Right ventricle myocardium superior (tissue), 1 donor: ENCODE measurements around the gene NUP62. TPM values are rescaled to one million over a fixed set of nuclear protein-coding genes. Genes with fewer than 3 reads are reported as not detected.
"Not testable (repeated sequence)": the region's sequence is repeated elsewhere in the genome, so short reads cannot be mapped to it uniquely, and the experiment has no call there.

ENCODE experiments used
- ATAC-seq: fragments of 200-7000 bp; cut with Tn5 transposase; one replicate; pipeline ENCODE4 v1.9.1; 2020; ENCODE audit warnings: mild to moderate bottlenecking; ENCODE audit not compliant: poor library complexity
- DNase-seq: peaks from one replicate; pipeline ENCODE4 v3.0.0-alpha.2; 2020
- intact Hi-C: fragments of 100-400 bp; cut with DNase I; formaldehyde crosslinking; loops from one replicate; pipeline ENCODE4 v1.11.2; 2022
- total RNA-seq: library from RNA; stranded (reverse); fragmentation: NEBNext Ultra II Directional; extraction: Animal tissue kit (Norgen Biotek cat#: 25700); gene quantifications from one replicate; pipeline ENCODE4 v1.2.1, GENCODE V29; 2021
- donor health status: DM: no; HTN: yes; CAD: no; lungs with severe emphysema.

NUP62 gene
- total RNA-seq, 1 donor from 2014 or later: 28.2 TPM

DNA sequence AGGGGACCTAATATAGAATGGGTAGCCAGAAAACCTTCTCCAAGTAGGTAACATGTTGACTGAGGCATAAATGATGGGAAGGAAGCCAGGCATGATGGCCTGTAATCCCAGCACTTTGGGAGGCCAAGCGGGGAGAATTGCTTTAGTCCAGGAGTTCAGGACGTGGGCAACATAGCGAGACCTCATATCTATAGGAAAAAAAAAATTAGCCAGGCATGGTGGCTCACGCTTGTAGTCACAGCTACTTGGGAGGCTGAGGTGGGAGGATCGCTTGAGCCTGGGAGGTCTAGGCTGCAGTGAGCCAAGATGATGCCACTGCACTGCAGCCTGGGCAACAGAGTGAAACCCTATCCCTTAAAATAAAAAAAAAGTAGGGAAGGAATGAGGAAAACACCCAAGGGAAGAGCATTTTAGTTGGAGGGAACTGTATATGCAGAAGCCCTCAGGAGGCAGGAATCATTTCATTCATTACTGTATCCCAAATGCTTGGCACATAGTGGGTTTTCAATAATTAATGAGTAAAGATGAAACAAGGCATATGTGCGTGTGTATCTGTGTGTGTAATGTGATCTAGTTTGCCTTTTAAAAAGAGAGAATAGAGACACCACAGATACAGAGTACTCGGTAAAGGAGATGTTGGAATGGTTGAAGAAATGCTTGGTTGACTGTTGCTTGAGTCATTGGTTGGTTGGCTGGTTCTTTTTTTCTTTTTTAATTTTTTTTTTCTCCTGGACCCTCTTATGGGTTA lies 2.2 kb upstream of the NUP62 start:
- intact Hi-C loops: no loop called here
- ATAC-seq (no peak), DNase-seq (no peak)

GRCh38 chr19:49930483-49931011 lies 1.2 kb upstream of the NUP62 start:
- intact Hi-C loops: no loop called here
- ATAC-seq (no peak), DNase-seq (peak; percentile 55)

DNA sequence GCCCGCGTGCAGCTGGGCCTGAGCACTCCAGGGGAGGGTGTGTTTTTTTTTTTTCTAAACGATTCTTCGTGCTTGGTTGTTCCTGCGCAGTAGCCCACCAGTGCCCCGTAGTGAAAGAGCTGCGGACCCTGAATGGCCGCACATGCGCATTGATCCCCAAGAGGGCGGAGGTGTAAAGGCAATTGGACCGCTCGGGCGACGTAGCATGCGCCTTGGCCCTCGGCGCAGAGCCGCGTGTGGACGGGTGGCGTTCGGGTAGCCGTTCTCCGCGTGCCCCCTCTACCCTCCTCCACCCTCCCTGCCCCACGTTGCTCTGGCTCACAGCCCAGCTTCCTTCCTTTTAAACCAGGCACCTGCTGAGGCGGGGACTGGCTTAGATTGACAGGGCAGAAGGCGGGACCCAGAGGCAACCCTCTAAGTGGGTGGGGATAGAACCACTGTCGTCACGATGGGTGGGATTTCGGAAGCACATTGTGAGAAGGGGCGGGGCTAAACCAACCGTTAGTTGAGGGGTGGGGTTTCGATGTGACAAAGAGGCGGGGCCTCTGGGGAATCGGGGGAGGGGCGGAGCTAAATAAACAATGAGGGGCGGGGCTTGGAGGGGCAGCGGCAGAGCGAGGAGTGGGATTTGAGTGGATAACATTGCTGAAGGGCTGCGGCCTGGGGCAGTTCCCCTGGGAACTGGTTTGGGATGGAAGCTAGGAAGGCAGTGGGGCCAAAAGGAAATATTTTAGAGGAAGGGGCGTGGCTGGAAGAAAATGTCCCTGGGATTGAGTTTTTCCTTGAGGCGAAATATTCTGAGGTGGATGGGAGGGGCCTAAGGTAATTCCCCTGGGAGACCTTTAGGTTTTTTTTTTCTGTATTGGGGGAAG lies 543 bp upstream of the NUP62 start:
- peak; percentile 92 for ATAC-seq
- DNase-seq: peak; percentile 94
- intact Hi-C loops: no loop called here

GRCh38 chr19:49927526-49928264 lies 1.6 kb downstream of the NUP62 start:
- ATAC-seq (no peak), DNase-seq (no peak)
- intact Hi-C loops: no loop called here

DNA sequence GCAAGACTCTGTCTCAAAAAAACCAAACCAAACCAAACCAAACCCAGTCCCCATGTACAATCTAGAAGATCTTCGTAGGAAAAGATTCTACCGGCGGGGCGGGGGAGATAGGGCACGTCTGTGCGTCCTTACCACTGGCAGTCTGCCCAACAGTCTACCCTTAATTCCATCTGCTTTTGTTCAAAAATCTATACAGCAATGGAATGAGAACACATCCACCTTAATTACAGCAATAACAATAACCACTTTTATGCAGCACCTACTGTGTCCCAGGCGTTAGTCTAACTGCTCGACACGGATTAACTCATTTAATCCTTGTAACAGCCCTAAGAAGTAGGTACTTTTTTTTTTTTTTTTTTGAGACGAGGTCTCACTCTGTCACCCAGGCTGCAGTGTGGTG lies 2.8 kb downstream of the NUP62 start:
- DNase-seq (no peak), ATAC-seq (no peak)
- intact Hi-C loops: no loop called here

- ATAC-seq (no peak), DNase-seq (no peak)
- intact Hi-C loops: no loop called here
These were observed 3.8 kb downstream of the NUP62 start for GRCh38 chr19:49925486-49925885.

DNA sequence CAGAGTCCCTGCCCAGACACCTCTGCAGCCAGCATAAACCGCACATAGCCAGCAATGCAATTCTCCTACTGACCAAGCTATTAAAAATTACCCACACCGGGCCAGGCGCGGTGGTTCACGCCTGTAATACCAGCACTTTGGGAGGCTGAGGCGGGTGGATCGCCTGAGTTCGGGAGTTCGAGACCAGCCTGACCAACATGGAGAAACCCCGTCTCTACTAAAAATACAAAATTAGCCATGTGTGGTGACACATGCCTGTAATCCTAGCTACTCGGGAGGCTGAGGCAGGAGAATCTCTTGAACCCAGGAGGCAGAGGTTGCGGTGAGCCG lies 4.5 kb downstream of the NUP62 start:
- DNase-seq, intact Hi-C loops, ATAC-seq: not testable (repeated sequence)

GRCh38 chr19:49924004-49924880 lies 5.1 kb downstream of the NUP62 start:
- no peak for ATAC-seq
- intact Hi-C loops: no loop called here
- no peak for DNase-seq

GRCh38 chr19:49923055-49924003 lies 6.0 kb downstream of the NUP62 start:
- no peak for DNase-seq
- intact Hi-C loops: no loop called here
- ATAC-seq: no peak

GRCh38 chr19:49921871-49922795 lies 7.2 kb downstream of the NUP62 start:
- ATAC-seq (no peak), DNase-seq (no peak)
- intact Hi-C loops: no loop called here

DNA sequence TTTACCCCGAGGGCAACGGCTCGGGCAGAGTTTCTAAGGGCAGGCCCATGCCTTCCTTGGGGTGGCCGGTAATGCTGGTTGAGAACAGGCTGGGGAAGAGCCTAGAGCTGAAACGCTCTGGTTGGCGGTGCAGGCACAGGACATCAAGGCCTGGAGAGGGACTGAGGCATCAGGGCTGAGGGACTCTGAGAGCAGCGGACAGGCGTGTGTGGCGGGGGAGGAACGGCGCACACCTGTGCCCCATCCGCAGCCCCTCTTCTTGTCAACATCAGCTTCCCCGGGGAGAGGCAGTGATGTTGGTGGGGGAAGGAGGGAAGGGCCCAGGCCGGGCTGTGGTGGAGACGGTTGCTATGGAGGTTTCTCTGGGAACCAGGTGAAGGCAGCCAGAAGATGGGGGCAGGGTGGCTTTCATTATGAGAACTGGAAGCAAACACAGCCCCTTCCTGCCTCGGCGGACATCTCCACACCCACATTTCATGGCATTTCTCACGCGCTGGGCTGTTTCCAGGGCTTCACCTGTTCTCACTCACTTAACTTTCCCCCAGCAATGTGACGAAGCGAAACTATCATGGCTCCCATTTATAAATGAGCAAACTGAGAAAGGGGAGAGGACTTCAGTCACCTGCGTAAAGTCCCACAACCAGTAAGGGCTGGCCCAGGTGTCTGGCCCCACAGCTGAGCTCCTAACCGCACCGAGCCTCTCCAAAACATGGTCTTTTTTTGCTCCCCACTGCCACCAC lies 8.5 kb downstream of the NUP62 start:
- intact Hi-C loops: no loop called here
- peak; percentile 22 for DNase-seq
- no peak for ATAC-seq

DNA sequence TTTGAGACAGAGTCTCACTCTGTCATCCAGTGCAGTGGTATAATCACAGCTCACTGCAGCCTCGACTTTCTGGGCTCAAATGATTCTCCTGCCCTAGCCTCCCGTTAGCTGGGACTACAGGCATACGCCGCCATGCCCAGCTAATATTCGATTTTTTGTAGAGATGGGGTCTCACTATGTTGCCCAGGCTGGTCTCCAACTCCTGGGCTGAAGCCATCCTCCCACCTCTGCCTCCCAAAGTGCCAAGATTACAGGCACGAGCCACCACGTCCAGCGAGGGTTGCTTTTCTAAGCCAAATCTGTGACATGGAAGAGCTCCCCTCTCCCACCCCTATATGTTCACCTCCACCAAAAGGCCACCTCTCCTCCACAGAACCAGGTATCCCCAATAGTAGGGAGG lies 11.2 kb downstream of the NUP62 start:
- no peak for DNase-seq
- no peak for ATAC-seq

GRCh38 chr19:49916839-49917733 lies 12.2 kb downstream of the NUP62 start:
- intact Hi-C loops: no loop called here
- ATAC-seq (no peak), DNase-seq (no peak)

More for the DNA sequence above, 11.2 kb downstream of the NUP62 start:
- intact Hi-C loops: no loop called here

GRCh38 chr19:49915271-49915670 lies 14.0 kb downstream of the NUP62 start:
- intact Hi-C loops: no loop called here
- ATAC-seq: no peak
- DNase-seq: no peak

DNA sequence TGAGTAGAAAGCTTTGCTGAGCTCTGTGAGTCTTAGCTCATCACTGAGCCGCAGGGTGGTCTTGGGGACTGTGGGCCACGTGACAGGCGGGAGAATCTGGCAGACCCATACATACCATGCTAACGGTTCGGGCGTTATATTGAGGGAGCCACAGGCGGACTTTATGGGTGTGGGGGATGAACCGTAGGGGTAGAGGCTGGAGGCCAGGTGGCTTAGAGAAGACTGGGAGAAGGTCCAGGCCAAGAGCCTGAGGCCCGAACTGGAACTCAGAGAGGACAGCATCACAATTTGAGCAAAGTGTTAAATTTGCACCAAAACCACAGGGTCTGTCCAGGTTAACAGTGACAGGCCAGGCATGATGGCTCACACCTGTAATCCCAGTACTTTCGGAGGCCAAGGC lies 15.6 kb downstream of the NUP62 start:
- no peak for DNase-seq
- ATAC-seq: no peak
- intact Hi-C loops: no loop called here
